Endothelial cell of umbilical vein (primary cell): ENCODE results near the gene ARF1.

ENCODE experiments used
- JUN ChIP-seq: IDR thresholded peaks from 2 replicates; pipeline ENCODE4 v1.6.1; 2011; ENCODE audit warnings: borderline replicate concordance, low read depth; ENCODE audit not compliant: insufficient read length, insufficient read depth
- POLR2A ChIP-seq: IDR thresholded peaks from 2 replicates; pipeline ENCODE4 v1.6.1; 2012; ENCODE audit warnings: low read depth, mild to moderate bottlenecking, control low read depth, low read length

- no peak for TF ChIP-seq POLR2A
- TF ChIP-seq JUN = no peak
These were observed 8.5 kb upstream of the ARF1 start for GRCh38 chr1:228073857-228074545.
